ENCODE results near the gene RBM10.

DNA sequence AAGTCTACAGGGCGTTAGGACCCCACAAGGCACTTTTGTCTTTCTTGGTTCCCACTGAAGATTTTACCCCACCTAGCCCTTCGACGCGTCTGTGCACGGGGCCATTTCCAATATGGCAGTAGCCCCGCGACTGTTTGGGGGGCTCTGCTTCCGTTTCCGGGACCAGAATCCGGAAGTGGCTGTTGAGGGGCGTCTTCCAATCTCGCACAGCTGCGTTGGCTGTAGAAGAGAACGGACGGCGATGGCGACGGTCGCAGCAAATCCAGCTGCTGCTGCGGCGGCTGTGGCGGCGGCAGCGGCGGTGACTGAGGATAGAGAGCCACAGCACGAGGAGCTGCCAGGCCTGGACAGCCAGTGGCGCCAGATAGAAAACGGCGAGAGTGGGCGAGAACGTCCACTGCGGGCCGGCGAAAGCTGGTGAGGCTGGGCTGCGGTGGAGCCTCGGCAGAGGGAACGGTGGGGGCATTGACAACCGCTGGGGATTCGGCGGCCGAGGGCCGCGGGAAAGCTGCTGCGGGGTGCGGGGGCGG lies 87.8 kb downstream of the RBM10 start, which contains the start of gene USP11:
- TF ChIP-seq YY1 (IDR thresholded peaks at IDR 0.05; ENCODE audit: insufficient read depth, insufficient read length) (peak; percentile 71), SUZ12 (IDR thresholded peaks at IDR 0.05; ENCODE audit: extremely low read depth, insufficient read depth, insufficient read length) (no peak)
